ENCODE data around the gene SMAD3.

DNA sequence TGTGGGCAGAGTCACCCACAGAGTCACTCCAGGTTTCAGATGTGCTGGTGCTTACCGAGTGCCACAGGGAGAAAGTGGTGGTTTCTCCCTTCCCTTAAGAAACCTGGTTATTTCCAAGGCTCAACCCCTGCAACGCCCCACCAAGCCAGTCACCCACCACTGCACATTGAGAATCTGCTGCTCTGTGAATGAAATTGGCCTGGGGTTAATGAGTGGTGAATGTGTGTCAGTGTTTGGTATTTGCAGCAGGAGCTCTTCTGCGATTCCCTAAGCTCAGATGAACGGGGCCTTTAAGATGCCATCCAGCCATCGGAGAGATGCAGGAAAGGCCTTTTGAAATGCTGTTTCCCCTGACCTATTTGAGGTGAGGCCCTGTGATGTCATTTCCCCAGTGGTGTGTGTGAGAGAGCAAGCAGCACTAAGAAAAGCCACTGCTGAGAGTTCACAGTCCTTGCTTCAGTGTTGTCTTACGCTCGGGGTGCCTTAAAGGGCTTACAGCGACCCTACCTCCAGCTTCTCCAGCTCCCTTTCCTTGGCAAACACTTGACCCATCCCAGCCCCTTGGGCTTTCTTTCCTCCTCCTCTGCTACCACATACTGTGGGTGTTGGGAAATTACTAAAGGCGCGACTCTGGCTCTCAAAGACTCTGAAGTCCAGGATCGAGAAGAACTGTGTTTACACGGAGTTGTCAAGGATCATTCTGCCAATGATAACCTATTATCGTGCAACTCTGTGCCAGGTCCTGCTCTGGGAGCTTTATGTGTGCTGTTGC lies 68.9 kb downstream of the SMAD3 start:
- TF ChIP-seq, protein P1, sequence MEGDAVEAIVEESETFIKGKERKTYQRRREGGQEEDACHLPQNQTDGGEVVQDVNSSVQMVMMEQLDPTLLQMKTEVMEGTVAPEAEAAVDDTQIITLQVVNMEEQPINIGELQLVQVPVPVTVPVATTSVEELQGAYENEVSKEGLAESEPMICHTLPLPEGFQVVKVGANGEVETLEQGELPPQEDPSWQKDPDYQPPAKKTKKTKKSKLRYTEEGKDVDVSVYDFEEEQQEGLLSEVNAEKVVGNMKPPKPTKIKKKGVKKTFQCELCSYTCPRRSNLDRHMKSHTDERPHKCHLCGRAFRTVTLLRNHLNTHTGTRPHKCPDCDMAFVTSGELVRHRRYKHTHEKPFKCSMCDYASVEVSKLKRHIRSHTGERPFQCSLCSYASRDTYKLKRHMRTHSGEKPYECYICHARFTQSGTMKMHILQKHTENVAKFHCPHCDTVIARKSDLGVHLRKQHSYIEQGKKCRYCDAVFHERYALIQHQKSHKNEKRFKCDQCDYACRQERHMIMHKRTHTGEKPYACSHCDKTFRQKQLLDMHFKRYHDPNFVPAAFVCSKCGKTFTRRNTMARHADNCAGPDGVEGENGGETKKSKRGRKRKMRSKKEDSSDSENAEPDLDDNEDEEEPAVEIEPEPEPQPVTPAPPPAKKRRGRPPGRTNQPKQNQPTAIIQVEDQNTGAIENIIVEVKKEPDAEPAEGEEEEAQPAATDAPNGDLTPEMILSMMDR (conservative IDR thresholded peaks at IDR 0.05 in 1 of 2, IDR thresholded peaks at IDR 0.05 in 1 of 2; ENCODE audit: extremely low read depth in 1 of 2, insufficient read depth in 1 of 2, low read depth in 1 of 2, low read length in 2 of 2): no peak
- no peak for TF ChIP-seq EZH2 (IDR thresholded peaks at IDR 0.05; ENCODE audit: borderline replicate concordance, low read length)
